ENCODE data around the gene BMPER.
A peak's percentile ranks its signal among the peaks of the same experiment; 100 is the strongest.

BMPER gene

DNA sequence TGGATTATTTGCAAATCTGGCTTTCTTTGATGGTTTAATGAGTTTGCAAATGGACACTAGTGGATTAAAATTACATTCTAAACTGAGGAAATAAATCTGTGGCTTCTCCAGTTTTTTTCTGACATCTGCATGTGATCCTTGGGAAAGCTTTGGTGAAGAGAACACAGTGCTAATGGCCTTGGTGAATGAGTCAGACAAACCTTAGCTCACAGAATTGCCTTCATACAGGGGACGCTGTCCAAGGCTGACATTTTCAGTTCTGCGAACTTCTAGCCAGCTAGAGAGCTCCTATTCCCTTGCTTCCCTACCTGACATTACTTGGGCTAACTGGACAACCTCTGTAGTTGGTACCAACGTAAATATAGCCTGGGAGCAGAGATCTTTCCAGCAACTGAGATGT is 21.2 kb downstream of the BMPER start:
- DNase-seq = no peak

DNA sequence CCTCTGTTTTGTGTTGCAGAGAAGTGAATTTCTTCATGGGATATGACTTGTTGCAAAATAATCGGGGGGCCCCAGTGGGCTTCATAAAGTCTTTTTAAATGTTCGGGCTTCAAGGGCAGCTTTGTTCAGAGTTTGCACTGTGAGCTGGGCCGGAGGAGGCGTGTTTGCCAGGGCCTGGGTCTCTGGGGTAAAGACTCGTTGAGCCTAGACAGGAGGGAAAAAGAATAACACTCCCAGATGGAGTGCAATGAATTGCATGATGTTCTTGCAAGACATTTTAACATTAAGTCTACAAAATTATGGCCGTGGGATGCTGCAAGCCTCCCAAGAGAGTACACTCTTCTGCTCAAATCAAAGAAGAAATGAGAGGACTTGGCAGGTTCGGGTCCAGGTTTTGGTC is 23.6 kb downstream of the BMPER start:
- no peak for DNase-seq

DNA sequence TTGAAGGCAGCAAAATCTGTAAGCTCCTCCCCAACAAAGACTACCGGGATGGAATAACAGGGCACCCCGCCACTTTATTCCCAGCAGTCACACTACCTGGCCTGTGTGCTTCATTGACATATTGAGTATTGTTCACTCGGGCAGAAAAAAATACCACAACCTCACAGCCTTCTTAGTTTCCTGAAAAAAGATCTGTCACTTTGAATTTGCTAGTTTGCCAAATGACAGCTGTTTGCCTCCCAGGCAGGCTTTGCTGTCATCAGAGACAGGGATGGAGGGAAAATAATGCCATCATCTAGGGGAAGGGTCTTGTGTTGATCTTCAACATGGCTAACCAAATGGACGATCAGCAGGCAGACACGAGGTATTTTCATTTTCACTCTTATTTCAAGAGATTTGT is 26.9 kb downstream of the BMPER start:
- DNase-seq = peak in 1 of 2 experiments; percentile 35

DNA sequence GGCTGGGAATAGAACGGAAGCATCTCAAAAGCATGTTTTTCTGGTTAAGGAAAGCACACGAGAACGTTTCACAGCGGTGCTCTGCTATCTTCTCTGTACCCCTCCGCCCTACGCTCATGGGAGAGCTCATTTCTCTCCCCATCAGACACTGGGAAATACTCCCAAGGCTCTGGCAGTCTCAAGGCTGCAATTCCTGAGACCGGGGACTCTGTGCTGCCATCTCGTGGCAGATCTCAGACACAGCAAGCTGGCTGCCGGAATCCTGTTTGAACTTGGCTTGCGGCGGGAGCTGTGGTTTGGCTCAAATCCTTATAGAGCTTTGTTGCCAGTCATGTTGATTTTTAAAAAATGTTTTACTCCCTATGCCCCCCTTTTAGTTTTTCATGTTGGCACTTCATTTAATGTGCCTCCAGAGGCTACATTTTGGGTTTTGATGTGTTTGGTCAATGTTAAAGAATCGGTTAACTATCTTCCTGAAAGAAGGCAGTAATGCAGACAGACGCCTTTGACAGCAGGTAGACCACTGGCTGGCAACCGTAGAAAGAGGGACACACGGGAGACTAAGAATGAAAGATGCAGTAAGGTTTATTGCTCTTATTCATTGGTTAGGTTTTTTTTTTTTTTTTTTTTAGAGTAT is 27.6 kb downstream of the BMPER start:
- peak; percentile 83 to 94 for DNase-seq

DNA sequence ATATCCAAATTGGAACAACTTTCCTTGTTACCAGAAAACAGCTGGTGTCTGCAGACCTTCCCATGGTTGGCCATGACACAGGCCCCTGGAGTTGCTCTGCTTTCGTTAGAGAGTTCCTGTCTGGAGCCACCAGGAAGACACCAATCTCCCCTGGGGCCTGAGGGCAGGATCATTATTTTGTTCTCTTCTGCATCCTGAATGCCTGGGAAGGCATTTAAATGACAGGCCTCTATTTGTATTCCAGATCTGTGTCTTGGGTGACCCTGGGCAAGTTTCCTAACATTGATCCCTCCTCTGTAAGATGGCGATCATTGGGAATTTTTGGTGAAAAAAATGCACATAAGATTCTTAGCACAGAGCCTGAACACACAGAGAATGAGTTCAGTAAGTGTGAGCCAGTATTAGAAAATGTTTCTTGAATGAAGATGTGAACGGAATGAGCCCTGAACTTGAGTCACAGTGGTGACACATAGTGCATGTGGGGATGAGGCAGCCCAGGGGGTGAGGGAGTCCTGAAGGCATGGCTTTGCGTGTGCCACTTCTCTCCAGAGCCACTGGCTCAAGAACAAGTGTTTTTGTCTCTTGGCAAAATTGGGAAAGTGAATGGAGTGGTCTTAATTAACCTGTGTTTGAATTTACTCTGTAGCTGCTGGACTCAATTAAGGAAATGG is 28.4 kb downstream of the BMPER start:
- DNase-seq = no peak

DNA sequence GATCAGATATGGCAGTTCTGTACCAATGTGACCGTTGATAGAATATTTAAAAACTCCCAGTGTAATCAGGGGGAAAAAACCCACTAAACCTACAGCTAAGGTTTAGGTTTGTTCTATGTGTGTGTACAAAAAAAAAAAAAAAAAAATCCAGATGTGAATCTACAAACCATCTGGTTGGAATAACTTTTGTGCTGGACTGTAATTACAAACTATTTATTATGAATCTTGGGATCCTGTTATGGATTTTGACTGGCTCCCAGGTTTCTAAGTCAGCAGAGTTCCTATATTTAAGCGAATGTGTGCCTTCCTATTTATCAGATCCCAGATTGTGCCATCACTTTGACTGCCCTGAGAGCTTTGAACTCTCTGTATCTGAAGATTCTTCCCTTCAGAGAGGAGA is 29.1 kb downstream of the BMPER start:
- DNase-seq = no peak

DNA sequence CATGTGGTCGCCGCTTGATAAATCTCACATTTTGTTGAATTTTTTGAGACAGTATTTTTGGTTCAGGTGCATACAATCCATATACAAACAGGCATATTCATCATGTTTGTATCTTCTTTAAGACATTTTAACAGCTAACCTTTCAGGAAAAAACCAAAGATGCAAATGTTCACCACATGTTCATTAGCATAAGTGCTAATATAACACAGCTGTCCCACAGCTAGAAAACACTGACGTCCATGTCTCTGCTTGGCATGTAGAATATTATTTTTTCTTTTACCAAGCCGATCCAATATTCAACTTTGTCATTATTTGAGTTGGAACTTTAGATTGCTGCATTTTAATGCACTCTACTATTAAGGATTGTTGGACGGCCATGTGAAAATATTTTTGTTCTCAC is 31.2 kb downstream of the BMPER start:
- DNase-seq = no peak

DNA sequence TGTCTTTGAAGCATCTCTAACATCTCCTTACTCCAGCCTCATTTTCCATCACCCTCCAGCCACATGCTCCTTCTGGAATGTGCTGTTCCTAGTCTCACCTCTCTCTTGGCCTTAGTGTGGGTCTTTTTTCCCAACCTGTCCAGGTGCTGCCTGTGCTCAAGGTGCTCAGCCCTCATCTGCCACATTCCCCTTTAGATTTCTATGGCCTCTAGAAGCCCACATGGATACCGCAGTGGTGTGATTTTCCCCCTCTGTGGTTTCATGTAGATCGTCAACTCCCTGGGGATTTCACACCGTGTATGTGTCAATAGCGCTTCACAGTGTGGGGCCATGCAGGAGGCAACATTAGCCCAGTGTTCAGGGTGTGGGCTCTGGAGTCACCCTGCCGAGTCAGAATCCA is 32.5 kb downstream of the BMPER start:
- DNase-seq = no peak

DNA sequence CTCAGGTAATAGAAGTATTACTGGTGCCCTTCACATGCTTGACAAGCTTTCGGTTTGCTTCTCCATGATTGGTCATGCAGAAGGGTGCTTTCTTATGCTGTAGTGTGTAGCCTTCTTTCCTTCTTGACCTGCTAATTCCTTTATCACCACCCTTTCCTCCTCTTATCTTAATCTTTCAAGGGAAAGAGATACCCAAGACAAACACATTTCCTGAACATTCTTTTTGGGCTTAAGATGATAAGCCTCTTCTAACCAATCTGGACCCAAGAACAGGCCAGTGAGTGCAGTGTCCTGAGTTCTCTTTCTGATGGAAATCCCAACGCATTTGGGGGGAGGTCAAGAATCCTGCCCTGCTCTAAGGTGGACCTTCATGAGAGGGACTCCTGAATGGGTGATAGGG is 33.8 kb downstream of the BMPER start:
- DNase-seq = no peak

DNA sequence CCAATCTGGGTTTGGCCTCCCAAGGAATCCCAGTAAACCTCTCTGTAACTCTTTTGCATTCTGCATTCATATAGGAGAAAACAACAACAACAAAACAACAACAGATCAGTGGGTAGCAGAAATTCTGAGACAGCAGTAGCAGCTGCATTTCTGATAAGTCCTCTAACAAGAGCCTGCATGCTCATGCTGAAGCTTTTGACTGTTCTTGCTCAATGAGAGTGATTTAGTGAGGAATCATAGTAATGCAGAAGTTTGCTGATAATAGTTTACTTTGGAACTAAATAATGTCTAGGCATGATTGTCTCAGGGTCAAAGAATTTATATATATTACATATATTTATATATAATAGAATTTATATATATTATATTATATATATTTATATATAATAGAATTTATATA is 35.2 kb downstream of the BMPER start:
- DNase-seq = no peak

DNA sequence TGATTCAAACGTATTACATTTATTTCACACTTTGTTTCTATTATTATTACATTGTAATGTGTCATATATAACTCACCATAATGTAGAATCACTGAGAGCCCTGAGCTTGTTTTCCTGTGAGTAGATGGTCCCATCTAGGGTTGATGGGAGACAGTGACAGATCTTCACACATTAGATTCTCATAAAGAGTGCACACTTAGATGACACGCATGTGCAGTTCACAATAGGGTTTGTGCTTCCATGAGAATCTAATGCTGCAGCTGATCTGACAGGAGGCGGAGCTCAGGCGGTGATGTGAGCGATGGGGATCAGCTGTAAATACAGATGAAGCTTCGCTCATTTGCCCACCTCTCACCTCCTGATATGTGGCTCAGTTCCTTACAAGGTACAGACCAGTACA is 36.1 kb downstream of the BMPER start:
- no peak for DNase-seq

DNA sequence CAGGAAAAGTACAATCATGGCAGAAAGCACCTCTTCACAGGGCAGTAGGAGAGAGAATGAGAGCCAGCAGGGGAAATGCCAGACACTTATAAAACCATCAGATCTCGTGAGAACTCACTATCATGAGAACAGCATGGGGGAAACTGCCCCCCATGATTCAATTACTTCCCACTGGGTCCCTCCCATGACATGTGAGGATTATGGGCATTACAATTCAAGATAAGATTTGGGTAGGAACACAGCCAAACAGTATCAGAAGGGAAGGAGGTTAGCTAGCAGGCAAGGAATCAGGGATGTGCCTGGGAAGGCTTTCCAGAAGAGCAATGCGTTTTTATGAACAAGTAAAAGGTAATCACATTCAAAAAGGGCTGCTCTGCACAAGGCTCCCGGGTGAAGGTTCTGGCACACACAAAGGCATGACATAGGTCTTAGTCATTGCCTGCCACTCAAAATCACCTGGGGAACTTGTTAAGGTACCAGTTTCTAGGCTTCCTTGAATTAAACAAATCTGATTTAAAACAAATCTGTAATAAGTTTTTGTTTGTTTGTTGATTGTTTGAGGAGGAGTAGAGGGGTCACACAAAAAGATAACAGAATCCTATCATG is 40.9 kb downstream of the BMPER start:
- no peak for DNase-seq

DNA sequence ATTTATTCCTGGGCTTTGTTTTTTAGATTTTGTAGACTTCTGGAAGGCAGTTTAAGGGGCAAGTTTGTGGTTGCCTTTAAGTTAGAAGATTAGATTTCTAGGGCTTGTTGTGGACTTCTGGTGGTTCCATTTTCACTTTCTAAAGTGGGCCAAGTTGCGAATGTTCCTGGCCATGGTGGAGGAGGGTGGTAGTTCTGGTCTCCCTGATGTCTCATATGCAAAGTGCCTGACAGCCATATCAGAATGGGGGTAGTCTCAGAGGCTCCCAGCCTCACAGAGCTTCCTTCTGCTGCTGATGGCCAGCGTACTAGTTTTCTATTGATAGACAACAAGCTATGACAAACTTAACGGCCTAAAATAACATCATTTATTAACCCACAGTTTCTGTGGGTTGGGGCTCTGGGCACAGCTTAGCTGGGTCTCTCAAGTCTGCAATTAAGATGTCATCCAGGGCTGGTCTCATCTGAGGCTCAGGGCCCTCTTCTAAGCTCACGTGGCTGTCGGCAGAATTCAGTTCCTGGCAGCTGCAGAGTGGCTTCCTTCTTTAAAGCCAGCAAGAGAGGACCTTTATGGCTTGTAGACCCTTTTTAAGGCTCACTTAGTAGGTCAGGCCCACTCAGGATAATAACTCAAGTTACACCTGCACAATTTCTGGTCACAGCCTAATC is 44.8 kb downstream of the BMPER start:
- DNase-seq = no peak

DNA sequence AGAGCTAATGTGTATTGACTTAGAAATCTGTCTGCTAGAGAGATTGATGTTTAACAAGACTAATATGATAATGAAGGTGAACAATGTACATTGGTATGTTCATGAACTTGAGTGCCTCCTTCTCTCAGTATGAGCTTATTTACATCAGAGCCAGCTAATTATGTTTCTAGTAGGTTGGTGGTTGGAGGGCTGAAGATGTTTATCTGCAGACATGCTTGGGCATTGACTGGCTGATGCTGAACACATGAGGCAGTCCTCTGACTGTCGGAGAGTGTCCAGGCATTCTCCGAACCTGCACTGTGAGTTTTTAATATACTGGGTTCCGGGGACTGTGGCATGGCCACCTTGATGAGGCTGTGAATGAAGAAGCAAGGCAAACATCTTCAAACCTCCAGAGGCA is 47.5 kb downstream of the BMPER start:
- DNase-seq = no peak

DNA sequence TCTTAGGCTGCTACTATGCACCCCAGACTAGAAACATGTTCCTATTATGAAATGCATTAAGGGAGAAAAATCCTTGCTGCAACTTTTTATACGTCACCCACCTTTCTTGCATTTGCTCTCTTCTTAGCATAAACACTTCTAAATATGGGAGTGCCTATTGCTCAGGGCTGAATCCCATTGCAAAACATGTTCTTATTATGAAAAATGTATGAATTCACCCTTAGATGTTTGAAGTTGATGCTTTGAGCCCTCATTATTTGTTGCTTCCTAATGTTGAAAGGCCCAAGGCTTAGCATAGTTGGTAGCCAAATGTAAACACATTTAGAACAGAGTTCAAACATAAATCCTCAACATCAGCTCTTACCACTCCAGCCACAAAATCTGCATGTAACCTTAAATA is 52.8 kb downstream of the BMPER start:
- DNase-seq = no peak

DNA sequence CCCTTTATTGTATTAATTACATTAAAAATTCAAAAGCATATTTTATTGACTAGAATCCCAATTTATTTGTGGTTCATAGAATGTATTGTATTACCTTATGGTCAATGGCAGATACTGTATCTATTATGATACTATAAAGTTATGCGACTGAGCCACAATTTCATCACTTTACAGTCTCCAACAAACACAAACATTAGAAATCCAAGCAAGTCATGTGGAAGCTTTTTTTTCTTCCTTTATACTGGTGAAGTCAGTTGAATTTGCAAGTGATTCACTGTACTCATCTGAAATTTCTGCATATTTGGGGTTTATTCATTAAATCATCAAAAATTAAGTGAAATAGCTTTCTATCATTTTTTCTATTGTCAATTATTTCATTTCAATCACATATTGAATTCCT is 54.3 kb downstream of the BMPER start:
- DNase-seq = no peak

DNA sequence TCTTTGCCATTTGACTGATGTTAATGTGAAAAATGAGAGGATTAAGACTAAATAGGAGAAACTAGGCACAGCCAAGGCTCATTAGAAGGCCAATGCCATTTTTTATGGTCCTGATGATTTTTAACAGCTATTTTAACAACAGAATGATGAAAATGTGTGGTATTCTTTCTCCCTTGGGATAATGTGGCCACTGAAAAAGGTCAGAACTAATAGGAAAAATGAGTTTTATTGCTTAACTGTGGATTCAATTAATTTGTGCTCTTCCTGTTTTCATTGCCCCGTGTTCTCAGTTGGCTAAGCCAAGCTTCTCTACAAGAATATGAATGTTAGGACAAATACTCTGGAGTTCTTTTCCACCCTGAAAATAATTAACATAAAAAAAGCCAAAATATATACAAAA is 56.6 kb downstream of the BMPER start:
- no peak for DNase-seq

DNA sequence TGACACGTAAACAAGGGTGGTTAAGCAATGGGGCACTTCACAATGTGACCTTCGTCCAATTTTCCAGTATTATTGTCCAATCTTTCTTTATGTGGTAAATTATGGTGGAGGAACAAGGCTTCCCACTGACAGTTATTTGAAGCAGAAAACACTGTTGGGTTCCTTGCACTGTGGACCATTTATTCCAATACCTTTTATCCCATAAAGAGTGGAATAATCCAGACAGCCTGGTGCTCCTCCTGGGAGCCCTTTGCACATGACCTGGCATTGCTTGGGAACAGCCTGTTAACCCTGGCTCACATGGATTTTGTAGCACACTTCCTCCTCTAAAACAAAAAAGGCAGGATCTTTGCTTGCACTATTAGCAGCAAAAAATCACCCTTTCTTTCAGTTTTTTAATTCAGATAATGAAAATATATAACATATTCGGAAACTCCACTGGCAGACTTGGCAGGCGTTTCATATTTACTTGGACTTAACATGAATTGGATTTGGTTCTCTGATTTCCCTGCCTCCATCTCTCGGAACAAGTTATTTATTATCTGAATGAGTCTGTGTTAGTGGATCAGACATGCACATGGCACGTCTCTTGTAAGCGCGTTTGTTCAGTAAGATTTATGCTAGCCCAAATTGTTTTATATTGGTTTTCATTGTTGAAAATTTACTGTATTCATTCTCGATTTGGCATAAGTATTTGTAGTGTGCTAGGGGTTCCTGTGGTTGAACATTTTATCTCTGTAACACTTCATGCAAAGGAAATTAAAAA is 59.3 kb downstream of the BMPER start:
- DNase-seq = peak; percentile 18 to 89

DNA sequence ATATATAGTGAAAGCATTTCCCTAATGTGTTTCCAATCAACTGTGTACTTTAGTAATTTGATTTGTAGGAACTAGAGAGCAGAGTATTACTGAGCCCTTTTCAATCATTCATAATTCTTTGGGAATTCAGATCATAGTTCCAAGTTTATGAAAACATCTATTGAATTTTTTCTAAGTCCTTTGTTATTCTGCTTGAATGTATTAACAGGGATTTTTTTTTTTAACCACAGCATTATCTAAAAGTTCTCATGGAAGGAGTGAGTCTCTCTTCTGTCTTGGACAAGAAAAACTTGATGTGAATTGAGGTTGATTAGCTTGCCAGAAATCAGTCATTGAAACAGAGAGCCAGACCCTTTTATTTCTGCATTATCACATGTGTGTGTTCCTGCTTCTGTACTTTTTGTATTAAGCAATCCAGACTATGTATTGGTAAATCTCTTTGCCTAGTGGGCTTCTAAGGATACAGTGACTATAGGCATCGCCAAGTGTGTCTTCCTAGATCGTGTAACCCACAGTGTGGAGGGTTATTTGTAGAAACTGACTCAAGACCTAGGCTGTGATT is 59.9 kb downstream of the BMPER start:
- DNase-seq = no peak

DNA sequence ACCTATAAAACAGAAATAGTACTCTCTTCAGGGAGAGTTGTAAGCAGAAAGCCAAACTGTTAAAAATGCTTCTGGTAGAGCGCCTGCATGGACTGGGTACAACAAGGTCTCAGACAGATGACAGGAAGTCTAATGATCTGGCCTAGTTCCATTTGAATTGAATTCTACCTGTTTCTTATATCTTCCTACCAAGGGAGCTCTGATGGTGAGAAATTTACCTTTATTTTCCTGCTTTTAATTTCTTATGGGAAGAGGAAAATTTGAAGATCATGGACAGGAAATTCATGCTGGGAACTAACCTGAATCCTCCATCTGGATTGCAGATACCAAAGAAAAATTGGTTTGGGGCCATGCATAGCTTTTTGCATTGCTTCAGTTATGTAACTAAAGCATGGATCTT is 63.3 kb downstream of the BMPER start:
- DNase-seq = peak in 1 of 2 experiments; percentile 34

DNA sequence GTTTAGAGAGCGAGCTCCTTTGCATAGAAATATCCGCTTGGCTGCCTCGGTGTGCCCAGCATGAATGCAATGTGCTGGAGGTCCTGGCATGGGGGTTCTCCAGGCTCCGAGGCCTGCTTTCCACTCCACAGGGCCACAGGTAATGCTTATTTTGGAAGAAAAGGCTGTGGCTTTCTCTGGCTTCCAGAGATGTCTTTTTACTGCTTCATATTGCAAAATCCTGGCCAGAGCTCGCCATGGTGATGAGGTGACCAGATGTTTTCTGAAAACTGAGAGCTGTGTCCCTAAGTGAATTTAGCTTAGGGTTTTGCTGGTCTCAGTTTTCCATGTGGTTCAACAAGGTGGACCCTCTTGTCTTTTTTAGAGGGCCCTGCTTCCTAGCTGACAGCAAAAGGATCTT is 65.2 kb downstream of the BMPER start:
- no peak for DNase-seq

DNA sequence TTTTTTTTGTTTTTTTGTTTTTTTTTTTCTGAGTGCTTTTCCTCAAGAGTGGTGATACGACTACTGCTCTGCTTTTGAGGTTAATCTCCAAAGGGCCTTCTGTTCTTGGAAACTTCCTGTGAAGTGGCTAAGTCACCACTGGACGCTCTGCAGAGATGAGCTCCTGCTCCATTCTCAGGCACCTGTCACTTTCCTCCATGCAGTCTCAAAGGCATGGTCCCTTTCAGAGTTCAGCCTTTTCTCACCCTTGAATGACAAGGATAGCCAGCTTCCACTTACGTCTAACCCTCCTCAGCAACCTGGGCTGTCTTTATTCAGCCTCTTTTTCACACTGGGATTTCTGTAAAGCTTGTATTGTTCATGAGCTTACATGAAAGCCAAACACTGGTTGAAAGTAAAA is 65.8 kb downstream of the BMPER start:
- DNase-seq = no peak
